HG03039 (cell line): ENCODE data around the gene GABRB2.
A peak's percentile ranks its signal among the peaks of the same experiment; 100 is the strongest.
"Not testable (repeated sequence)": the region's sequence is repeated elsewhere in the genome, so short reads cannot be mapped to it uniquely, and the experiment has no call there.

ENCODE experiments used
- ATAC-seq: cut with Tn5 transposase; IDR thresholded peaks from one replicate; pipeline ENCODE4 v1.9.1; 2021; ENCODE audit warnings: mild to moderate bottlenecking, moderate library complexity; ENCODE audit not compliant: unreplicated experiment

The GABRB2 gene

GRCh38 chr5:161305601-161306000 is 240.9 kb downstream of the GABRB2 start:
- ATAC-seq = no peak

- no peak for ATAC-seq
These were observed 244.0 kb downstream of the GABRB2 start for GRCh38 chr5:161302559-161302958.

- ATAC-seq = no peak
These were observed 244.9 kb downstream of the GABRB2 start for GRCh38 chr5:161301586-161301985.

GRCh38 chr5:161299053-161299452 is 247.5 kb downstream of the GABRB2 start:
- ATAC-seq = peak; percentile 97

GRCh38 chr5:161297388-161297787 is 249.1 kb downstream of the GABRB2 start:
- not testable (repeated sequence) for ATAC-seq

GRCh38 chr5:161295721-161296250 is 250.7 kb downstream of the GABRB2 start:
- ATAC-seq = no peak

- no peak for ATAC-seq
These were observed 258.5 kb downstream of the GABRB2 start for GRCh38 chr5:161288071-161288470.

GRCh38 chr5:161287436-161287835 is 259.1 kb downstream of the GABRB2 start:
- ATAC-seq = no peak

- peak; percentile 93 for ATAC-seq
These were observed 260.4 kb downstream of the GABRB2 start for GRCh38 chr5:161286066-161286655.

- no peak for ATAC-seq
These were observed 262.1 kb downstream of the GABRB2 start for GRCh38 chr5:161284445-161284844.

GRCh38 chr5:161283296-161283695 is 263.2 kb downstream of the GABRB2 start:
- ATAC-seq = no peak

- ATAC-seq = peak; percentile 65
These were observed 267.5 kb downstream of the GABRB2 start for GRCh38 chr5:161278739-161279660.

GRCh38 chr5:161277011-161277410 is 269.5 kb downstream of the GABRB2 start:
- no peak for ATAC-seq

GRCh38 chr5:161274951-161275350 is 271.6 kb downstream of the GABRB2 start:
- no peak for ATAC-seq

- no peak for ATAC-seq
These were observed 273.1 kb downstream of the GABRB2 start for GRCh38 chr5:161273410-161273809.

- ATAC-seq = no peak
These were observed 274.7 kb downstream of the GABRB2 start for GRCh38 chr5:161271816-161272215.

GRCh38 chr5:161269125-161269524 is 277.4 kb downstream of the GABRB2 start:
- ATAC-seq = no peak

GRCh38 chr5:161266954-161267353 is 279.6 kb downstream of the GABRB2 start:
- no peak for ATAC-seq

- no peak for ATAC-seq
These were observed 281.5 kb downstream of the GABRB2 start for GRCh38 chr5:161265006-161265405.

- no peak for ATAC-seq
These were observed 283.3 kb downstream of the GABRB2 start for GRCh38 chr5:161263191-161263590.

GRCh38 chr5:161261668-161262323 is 284.7 kb downstream of the GABRB2 start:
- ATAC-seq = no peak
